ENCODE results near the gene GPANK1.

The GPANK1 gene

DNA sequence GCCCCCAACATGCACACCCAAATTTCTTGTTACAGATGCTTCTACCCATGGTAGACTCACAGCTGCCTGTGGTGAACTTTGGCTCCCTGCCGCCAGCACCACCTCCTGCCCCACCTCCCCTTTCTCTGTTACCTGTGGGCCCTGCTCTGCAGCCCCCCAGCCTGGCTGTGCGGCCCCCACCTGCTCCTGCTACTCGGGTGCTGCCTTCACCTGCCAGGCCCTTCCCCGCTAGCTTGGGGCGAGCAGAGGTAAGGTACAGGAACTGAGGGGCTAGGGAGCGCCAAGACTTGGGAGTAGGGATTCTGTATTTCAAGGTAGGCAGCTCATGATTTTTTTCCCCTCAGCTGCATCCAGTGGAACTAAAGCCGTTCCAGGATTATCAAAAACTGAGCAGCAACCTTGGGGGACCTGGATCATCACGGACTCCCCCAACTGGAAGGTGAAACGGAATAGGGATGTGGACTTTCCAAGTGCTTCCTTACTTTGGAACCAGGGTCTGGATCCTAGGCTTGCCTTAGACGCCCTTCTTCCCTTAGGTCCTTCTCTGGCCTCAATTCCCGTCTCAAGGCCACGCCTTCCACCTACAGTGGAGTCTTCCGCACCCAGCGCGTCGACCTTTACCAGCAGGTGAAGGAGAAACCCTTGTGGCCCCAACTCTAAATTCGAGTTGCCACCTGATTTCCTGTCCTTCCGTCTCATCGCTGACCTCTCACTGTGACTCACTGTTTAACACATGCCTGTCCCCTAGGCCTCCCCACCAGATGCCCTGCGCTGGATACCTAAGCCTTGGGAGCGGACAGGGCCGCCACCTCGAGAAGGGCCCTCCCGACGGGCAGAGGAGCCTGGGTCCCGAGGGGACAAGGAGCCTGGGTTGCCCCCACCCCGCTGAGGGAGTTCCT lies 27.9 kb downstream of the GPANK1 start:
- DNase-seq = no peak

DNA sequence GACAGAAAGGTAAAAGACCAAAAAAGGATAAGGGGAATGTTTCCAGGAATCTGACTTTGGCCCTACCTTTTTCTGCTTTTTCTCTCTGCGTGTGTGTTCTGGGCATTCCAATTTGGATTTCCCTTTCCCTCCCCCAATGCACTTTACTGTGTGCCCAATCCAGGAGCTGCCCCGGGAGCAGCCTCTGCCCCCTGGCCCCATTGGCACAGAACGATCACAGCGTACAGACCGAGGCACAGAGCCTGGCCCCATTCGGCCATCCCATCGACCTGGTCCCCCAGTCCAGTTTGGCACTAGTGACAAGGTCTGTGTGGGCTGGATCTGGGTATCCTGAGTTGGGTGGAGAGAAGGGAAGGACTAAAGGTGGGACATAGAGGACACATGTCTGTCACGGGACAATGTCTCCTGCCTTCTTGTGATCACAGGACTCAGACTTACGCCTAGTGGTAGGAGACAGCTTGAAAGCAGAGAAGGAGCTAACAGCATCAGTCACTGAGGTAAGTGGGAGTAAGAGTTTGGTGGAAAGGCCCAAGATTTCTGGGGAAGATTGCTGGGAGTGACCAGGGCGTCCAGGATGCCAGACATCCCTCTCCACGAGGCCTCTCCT lies 29.7 kb downstream of the GPANK1 start:
- DNase-seq = no peak

DNA sequence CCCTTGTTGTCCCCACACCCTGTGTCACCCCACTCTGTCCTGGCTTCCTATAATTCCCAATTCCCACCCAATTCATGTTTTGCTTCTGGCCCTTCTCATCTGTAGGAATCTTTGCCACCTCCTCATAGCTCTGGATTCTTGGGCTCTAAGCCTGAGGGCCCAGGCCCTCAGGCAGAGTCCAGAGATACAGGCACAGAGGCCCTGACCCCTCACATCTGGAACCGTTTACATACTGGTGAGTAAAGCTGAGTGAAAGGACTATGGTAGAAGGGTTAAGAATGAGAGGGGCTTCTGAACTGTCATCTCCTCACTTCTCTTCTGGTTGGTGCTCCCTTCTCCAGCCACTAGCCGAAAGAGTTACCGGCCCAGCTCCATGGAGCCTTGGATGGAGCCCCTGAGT lies 30.7 kb downstream of the GPANK1 start:
- DNase-seq = no peak

DNA sequence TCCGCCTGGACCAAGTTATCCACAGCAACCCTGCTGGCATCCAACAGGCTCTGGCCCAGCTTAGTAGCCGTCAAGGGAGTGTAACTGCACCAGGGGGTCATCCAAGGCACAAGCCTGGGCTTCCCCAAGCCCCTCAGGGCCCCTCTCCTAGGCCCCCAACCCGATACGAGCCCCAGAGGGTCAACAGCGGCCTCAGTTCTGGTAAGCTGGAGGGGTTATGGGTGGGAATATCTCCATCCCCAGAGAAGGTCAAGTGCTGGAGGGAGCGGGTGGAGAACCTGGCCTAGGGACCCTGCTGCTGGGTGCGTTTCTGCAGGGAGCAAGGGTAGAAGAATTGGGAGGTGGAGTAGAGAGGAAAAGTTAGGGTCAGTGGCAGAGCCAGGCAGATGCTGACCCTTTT lies 31.4 kb downstream of the GPANK1 start:
- no peak for DNase-seq

DNA sequence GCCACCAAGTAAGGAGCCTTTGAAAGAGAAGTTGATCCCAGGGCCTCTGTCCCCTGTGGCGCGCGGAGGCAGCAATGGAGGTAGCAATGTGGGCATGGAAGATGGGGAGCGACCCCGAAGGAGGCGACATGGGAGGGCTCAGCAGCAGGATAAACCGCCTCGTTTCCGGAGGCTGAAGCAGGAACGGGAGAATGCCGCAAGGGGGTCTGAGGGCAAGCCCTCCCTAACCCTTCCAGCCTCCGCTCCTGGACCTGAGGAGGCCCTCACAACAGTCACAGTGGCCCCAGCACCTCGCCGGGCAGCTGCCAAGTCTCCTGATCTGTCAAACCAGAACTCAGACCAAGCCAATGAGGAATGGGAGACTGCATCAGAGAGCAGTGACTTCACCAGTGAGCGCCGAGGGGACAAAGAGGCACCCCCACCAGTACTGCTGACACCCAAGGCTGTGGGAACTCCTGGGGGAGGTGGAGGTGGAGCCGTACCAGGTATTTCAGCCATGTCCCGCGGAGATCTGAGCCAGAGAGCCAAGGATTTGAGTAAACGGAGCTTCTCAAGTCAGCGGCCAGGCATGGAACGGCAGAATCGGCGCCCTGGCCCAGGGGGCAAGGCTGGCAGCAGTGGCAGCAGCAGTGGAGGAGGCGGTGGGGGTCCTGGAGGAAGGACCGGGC lies 32.4 kb downstream of the GPANK1 start:
- no peak for DNase-seq

DNA sequence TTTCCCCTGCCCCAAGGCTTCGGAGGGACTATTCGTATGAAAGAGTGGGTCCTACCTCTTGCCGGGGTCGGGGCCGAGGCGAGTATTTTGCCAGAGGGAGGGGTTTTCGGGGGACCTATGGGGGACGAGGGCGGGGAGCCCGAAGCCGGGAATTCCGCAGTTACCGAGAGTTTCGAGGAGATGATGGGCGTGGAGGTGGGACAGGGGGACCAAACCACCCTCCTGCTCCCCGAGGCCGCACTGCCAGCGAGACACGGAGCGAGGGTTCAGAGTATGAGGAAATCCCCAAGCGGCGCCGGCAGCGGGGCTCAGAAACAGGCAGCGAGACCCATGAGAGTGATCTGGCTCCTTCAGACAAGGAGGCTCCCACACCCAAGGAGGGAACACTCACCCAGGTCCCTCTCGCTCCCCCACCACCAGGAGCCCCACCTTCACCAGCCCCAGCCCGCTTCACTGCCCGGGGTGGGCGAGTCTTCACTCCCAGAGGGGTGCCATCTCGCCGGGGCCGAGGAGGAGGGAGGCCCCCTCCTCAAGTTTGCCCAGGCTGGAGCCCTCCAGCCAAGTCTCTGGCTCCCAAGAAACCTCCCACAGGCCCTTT lies 33.0 kb downstream of the GPANK1 start:
- no peak for DNase-seq

DNA sequence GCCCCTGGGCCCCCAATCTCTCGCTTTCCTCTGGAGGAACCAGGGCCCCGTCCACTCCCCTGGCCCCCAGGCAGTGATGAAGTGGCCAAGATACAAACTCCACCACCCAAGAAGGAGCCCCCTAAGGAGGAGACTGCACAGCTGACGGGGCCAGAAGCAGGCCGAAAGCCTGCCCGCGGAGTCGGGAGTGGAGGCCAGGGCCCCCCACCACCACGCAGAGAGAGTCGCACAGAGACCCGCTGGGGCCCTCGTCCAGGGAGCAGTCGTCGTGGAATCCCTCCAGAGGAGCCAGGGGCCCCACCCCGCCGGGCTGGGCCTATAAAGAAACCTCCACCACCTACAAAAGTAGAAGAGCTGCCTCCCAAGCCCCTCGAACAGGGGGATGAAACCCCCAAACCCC lies 33.6 kb downstream of the GPANK1 start:
- DNase-seq = no peak

DNA sequence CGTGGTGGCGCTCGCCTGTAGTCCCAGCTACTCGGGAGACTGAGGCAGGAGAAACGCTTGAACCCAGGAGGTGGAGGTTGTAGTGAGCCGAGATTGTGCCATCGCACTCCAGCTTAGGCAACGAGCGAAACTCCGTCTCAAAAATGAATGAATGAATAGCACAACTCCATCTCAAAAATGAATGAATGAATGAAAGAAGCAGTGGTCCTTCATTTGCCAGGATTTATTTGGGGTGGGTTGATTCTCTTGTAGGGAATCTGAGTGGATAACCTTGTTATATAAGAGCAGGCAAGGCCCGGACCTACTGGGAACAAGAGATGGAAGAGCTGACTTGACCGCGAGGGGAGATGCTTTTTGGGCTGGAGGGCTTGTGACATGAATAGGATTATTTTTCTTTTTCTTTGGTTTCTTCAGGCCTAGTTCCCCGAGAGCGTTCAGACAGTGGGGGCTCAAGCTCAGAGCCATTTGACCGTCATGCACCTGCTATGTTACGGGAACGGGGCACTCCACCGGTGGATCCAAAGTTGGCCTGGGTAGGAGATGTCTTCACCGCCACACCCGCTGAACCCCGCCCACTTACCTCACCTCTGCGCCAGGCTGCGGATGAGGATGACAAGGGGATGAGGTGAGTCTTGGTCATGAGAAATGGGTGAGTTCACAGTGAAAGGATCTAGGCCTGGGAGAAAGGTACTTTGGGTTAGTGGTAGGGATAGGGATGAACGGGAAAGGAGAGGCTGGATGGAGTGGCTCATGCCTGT lies 34.4 kb downstream of the GPANK1 start:
- no peak for DNase-seq

DNA sequence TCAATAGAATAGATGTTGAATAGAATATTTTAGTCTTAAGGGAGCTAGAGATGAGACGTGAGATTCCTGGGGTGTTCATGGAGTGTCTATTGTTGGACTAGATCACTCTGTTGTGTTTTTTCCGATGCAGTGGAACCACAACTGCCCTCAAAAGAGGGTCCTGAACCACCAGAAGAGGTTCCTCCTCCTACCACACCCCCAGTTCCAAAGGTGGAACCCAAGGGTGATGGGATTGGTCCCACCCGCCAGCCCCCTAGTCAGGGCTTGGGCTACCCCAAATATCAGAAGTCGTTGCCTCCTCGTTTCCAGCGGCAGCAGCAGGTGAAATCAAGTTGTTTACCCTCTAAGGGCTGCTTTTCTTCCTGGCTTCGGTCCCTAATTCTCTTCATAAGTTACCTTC lies 35.8 kb downstream of the GPANK1 start:
- no peak for DNase-seq

DNA sequence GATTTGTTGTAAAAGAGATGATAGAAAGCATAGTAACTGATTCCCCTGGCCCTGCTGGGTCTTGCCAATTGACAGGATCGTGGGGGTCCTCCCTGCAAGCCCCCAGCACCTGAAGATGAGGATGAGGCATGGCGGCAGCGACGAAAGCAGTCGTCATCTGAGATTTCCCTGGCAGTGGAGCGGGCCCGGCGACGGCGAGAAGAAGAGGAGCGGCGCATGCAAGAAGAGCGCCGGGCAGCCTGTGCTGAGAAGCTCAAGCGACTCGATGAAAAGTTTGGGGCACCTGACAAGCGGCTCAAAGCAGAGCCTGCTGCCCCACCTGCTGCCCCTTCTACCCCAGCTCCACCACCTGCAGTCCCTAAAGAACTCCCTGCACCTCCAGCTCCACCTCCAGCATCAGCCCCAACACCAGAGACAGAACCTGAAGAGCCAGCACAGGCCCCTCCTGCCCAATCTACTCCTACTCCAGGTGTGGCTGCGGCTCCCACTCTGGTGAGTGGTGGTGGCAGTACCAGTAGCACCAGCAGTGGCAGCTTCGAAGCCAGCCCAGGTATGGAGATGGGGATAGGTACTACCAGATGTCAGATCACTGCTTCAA lies 37.0 kb downstream of the GPANK1 start:
- DNase-seq = no peak

DNA sequence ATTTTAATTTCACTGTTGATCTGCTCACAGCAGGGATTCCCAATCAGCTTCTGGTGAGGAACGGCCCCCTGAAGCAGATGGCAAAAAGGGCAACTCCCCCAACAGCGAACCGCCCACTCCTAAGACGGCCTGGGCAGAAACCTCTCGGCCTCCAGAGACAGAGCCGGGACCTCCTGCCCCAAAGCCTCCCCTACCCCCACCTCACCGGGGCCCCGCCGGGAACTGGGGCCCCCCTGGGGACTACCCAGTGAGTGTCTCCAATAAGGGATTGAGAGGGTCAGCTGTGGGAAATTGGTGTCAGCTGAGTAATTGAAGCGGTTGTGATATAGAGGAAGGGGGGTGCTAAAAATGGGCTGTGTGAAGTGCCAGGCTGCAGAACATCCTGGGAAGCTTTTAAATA lies 37.8 kb downstream of the GPANK1 start:
- no peak for DNase-seq

DNA sequence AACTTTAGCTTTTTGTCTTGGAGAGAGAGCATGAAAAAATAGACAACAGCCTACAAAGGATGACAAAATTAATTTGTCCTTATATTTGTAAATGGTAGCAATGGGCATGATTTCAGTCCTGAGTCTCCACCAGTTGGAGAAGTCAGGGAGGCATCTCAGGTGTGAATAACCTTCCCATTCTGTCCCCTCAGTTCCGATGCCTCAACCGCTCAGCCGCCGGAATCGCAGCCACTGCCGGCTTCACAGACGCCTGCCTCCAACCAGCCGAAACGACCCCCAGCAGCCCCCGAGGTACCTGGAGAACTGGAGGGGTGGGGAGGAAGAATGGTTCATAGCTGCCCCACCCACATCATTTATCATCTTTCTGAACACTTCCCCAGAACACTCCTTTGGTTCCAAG lies 40.7 kb downstream of the GPANK1 start:
- DNase-seq = no peak

DNA sequence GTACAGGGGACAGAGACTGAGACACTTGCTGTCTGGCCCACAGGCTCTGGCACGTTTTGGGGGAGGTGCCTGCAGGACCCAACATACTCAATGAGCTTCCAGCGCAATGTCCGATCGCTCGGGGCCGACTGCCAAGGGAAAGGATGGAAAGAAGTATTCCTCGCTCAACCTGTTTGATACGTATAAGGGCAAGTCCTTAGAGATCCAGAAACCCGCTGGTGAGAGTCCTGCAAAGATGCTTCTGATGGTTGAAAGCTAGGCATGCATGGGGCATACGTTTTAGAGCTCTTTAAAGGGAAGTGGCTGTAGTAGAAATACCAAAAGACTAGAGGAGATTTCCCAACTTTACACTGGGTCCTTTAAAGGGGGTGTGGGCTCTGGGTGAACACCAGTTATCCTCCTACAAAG lies 42.1 kb downstream of the GPANK1 start:
- no peak for DNase-seq

DNA sequence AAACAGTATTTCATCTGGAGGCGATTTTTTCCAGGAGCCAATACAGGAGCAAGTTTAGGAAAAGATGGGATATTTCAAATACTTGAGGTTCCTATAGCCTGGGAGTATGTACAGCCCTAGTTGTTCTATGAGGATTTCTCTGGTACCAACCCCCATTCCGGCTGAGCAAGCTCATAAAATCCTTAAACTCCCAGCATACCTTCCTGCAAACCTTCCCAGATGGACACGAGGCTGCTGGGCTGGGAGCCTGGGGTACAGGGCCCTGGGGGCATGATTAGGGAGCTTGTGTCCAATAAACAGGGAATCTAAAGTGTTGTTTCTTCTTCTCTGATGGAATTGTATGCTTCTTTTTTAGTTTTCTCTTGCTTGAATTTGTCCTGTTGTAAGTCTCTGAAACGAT lies 42.8 kb downstream of the GPANK1 start:
- DNase-seq = no peak

DNA sequence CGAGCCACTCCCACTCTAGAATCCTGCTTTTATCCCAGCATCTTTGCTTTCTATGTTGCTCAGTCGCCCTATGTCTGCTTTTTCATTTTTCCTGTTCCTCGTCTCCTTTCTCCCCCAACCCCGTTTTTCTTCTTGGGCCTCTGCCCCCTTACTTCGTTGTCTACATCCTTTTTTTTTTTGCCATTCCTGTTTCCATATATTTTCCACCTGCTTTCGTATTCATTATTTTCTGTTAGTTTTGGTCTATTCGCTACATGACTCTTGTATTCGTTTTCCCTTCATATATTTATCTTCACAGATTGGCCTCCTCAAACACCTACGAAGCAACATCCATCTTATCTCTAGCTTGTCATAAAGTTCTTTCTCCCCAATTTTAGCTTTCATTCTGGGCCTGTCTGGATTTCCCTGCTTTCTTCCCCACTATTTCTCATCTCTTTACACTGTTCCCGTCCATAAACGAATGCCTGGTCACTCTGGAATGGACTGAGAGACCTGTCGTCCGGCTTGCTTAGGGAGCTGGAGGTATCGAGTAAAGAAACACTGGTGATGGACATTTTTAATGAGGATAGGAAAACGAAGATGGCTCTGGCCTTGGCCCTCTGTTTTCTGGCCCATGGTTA lies 43.4 kb downstream of the GPANK1 start:
- DNase-seq = no peak

DNA sequence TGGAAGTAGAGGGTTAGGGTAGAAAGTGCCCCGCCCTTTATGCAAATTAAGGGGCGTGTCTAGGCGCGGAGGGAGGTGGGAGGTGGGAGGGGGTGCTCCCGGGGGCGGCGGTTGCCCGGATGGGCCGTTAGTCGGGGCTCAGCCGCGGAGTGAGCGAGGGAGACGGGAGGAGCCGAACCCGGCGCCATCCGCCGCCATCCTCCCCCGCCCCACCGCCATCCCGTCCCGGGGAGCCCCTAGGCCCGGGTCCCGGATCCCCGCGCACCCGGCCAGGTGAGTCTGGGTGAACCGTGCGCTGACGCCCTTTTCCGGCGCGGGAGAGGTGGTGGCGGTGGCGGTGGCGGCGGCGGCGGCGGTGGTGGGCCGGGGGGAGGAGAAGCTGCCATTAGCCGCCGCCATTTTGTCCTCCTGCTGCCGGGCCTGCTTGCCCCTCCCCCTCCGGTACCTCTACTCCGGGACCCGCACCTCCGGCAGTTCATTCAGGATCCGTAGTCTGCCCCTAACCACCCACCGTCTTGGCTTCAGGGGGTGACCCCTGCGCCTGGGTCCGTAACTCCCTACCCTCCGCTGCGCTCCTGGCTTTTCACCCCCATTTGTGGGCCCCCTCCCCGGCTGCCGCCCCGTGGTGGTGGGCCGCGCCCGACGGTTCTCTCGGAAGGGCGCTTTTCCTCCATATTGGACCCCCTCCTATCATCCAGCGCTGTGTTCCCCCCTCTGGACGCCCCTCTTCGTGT lies 44.0 kb downstream of the GPANK1 start, which contains the start of gene PRRC2A:
Gene PRRC2A (plus strand): TSS at position 130 of the 734 bp plus-strand sequence. CDS start 2,075 bp downstream, outside the sequence.
- DNase-seq = peak; percentile 28

DNA sequence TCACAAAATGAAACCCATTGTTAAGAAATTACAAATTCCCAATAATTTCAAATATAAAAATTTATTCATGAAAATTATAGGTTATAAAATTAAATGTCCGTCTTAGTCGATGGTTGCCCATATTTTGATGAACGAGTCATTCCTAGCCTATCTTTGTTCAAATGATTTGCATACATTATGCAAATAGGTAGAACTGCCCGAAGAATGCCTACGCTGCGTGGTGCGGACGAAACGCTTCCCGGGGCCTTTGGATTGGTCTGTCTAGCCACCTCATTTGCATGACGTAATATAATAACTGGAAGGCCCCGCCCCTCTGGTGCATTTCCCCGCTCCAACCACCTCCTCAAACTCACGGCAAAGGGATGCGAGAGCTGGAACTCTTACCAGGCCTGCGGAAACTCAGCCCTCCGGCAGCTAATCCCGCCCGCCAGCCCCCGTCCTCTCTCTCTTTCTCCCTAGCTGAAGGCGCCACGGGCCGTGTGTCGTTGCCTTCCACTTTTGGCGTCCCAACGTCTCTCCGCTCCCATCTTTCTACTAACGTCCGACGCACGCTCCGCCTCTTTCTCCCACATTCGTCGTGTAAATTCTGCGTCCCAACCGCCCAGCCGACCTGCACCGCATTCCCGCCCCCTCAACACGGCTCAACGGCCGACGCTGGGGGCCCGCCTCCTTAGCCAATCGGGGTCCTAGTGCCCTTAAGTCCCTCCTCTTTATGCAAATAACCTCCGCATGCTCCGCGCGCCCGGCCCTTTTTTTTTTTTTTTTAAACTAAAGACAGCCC lies 44.8 kb downstream of the GPANK1 start:
- peak; percentile 95 for DNase-seq

DNA sequence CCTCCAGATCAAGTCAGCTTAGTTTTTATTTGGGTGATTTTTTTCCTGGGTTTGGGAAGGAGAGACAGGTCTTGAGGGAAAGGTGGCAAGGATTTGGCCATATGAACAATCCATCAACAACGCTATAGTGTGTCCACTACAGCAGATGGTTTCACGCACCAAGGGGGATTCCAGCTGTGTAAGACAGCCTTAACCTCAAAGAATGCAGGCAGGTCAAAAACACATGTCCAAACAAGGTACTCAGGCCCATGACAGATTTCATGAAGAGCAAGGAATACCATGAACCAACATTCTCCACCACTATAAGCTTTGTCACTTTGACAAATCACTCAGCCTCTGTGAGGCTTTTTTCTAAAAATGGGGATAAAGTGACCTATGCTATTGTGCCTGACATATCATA lies 47.8 kb downstream of the GPANK1 start:
- DNase-seq = no peak

DNA sequence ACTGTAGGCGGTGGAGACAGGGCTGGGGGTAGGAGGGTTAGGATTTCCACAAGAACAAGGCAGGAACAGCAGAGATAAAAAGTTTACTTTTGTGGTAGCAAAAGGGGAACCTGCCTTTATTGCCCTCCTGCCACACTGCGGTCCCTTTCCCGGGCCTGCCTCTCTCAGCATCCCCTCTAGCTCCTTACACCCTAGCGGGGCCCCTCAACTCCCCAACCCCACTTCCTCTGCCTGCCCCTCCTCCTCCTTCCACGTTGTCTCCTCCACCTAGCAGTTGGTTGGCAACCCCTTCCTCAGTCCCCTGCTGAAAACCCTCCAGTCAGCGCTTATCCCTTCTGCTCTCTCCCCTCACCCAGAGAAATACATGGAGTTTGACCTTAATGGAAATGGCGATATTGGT lies 49.0 kb downstream of the GPANK1 start:
- DNase-seq = no peak

All from NCI-H1694 (cell line).